Fibroblast of skin of left biceps (primary cell): ENCODE measurements around the gene DLG5.

ENCODE experiments used
- DNase-seq, 2 experiments: peaks; one replicate each; pipeline ENCODE4 v3.0.0-alpha.2; 2013; ENCODE audit warnings: low read depth in 2 of 2

DLG5 gene

GRCh38 chr10:77949167-77949566 is 22.6 kb upstream of the DLG5 start:
- DNase-seq: no peak

GRCh38 chr10:77946084-77946483 is 19.5 kb upstream of the DLG5 start:
- no peak for DNase-seq

GRCh38 chr10:77944519-77944918 is 18.0 kb upstream of the DLG5 start:
- peak; percentile 98 for DNase-seq

- peak; percentile 86 to 88 for DNase-seq
These were observed 16.8 kb upstream of the DLG5 start for GRCh38 chr10:77943121-77943901.

- DNase-seq: no peak
These were observed 15.2 kb upstream of the DLG5 start for GRCh38 chr10:77941790-77942189.

- DNase-seq: no peak
These were observed 14.1 kb upstream of the DLG5 start for GRCh38 chr10:77940627-77941026.

GRCh38 chr10:77940225-77940624 is 13.7 kb upstream of the DLG5 start:
- DNase-seq: no peak

GRCh38 chr10:77939561-77940001 is 13.0 kb upstream of the DLG5 start:
- peak in 1 of 2 experiments; percentile 47 for DNase-seq

- DNase-seq: no peak
These were observed 10.4 kb upstream of the DLG5 start for GRCh38 chr10:77936697-77937567.

GRCh38 chr10:77932016-77932715 is 5.6 kb upstream of the DLG5 start:
- DNase-seq: no peak

GRCh38 chr10:77927402-77928246 is 1.1 kb upstream of the DLG5 start:
- DNase-seq: no peak

- DNase-seq: no peak
These were observed 575 bp downstream of the DLG5 start for GRCh38 chr10:77925795-77926565.

- DNase-seq: no peak
These were observed 1.2 kb downstream of the DLG5 start for GRCh38 chr10:77925410-77925794.

GRCh38 chr10:77922566-77923179 is 3.9 kb downstream of the DLG5 start:
- DNase-seq: no peak

- DNase-seq: no peak
These were observed 4.5 kb downstream of the DLG5 start for GRCh38 chr10:77922055-77922454.

GRCh38 chr10:77921395-77921794 is 5.2 kb downstream of the DLG5 start:
- no peak for DNase-seq

- DNase-seq: no peak
These were observed 6.1 kb downstream of the DLG5 start for GRCh38 chr10:77920495-77920894.

GRCh38 chr10:77919713-77920108 is 6.8 kb downstream of the DLG5 start:
- peak in 1 of 2 experiments; percentile 50 for DNase-seq

- DNase-seq: peak; percentile 51 to 60
These were observed 11.0 kb downstream of the DLG5 start for GRCh38 chr10:77915319-77916105.
